GM19240 (cell line): ENCODE measurements around the gene ESPL1.

Experiments
- DNase-seq: peaks from one replicate; pipeline ENCODE4 v3.0.0; 2011; ENCODE audit warnings: low spot score; ENCODE audit not compliant: insufficient read length

ESPL1 gene

GRCh38 chr12:53334822-53335221 is 66.7 kb downstream of the ESPL1 start:
- no peak for DNase-seq

- DNase-seq: no peak
Measured at GRCh38 chr12:53336181-53336681, 68.1 kb downstream of the ESPL1 start, which contains the start of gene SP7. Gene SP7 (minus strand): TSS chr12:53336354. CDS start chr12:53335646, 708 bp downstream.

- DNase-seq: no peak
Measured at GRCh38 chr12:53338017-53338416, 69.9 kb downstream of the ESPL1 start.

- no peak for DNase-seq
Measured at GRCh38 chr12:53338916-53339315, 70.8 kb downstream of the ESPL1 start.

GRCh38 chr12:53340398-53340797 is 72.3 kb downstream of the ESPL1 start:
- no peak for DNase-seq
